ENCODE results near the gene LILRA2.

DNA sequence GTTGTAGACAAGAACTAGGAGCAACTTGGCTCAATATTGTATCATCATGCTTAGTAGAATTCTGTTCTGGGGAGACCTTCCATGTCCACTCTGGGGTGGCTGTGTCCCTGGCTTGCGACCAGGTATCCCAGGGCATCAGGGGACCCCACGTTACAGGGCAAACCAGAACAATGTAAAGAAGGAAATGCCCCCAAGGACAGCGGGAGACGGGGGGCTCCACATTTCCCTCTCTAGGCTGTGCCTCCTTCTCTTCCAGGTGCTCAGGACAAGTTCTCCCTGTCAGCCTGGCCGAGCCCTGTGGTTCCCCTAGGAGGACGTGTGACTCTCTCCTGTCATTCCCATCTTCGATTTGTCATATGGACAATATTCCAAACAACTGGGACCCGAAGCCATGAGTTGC lies 40.1 kb upstream of the LILRA2 start:
- TF ChIP-seq, protein P1, sequence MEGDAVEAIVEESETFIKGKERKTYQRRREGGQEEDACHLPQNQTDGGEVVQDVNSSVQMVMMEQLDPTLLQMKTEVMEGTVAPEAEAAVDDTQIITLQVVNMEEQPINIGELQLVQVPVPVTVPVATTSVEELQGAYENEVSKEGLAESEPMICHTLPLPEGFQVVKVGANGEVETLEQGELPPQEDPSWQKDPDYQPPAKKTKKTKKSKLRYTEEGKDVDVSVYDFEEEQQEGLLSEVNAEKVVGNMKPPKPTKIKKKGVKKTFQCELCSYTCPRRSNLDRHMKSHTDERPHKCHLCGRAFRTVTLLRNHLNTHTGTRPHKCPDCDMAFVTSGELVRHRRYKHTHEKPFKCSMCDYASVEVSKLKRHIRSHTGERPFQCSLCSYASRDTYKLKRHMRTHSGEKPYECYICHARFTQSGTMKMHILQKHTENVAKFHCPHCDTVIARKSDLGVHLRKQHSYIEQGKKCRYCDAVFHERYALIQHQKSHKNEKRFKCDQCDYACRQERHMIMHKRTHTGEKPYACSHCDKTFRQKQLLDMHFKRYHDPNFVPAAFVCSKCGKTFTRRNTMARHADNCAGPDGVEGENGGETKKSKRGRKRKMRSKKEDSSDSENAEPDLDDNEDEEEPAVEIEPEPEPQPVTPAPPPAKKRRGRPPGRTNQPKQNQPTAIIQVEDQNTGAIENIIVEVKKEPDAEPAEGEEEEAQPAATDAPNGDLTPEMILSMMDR (IDR thresholded peaks at IDR 0.05): no peak
- TF ChIP-seq POLR2A (IDR thresholded peaks at IDR 0.05): no peak

Data from uterus (tissue), 2 donors.